K562 (cell line): ENCODE data around the gene MED17. TPM values are rescaled to one million over a fixed set of nuclear protein-coding genes. Genes with fewer than 3 reads are reported as not detected.

Experiments used
- ATAC-seq: fragments of 200-7000 bp; cut with Tn5 transposase; 3 replicates; pipeline ENCODE4 v1.9.1; 2020; ENCODE audit warnings: moderate library complexity
- BruUV-seq: library from RNA; stranded (reverse); fragments of 400-500 nt; replicated peaks from 2 replicates; lab custom pipeline; 2021; lab: Mats Ljungman, UMichigan
- CTCF ChIA-PET: fragments of 300-600 bp; formaldehyde crosslinking; extraction: SDS; loops from one replicate; lab custom pipeline; 2021; ENCODE audit warnings: low intra/inter-chr PET ratio; lab: Yijun Ruan, JAX
- POLR2A ChIA-PET: fragments of 300-600, 350-650 bp; sonication (Branson Sonifier 250); formaldehyde crosslinking; extraction: SDS; loops from one replicate; lab custom pipeline; 2021; ENCODE audit warnings: antibody characterized with exemption, inconsistent platforms; lab: Yijun Ruan, JAX
- DNase-seq, 4 experiments: peaks; one replicate each; pipeline versions ENCODE4 v3.0.0 to v3.0.0-alpha.2; 2011 to 2018; ENCODE audit warnings: low spot score in 3 of 4, mixed read lengths in 3 of 4; ENCODE audit errors: extremely low read depth in 1 of 4
- FAIRE-seq: peaks from 2 replicates; lab custom pipeline; 2011; peaks lifted over from hg19 to GRCh38; lab: Jason Lieb, UNC
- H2AFZ ChIP-seq: 2 replicates; pipeline ENCODE4 v1.6.0; 2011; ENCODE audit warnings: low read depth, low read length, control low read depth, inconsistent platforms
- H3K27ac ChIP-seq: fragments of 200-600 bp; 3 replicates; pipeline ENCODE4 v1.8.0; 2011; ENCODE audit warnings: low read depth, mild to moderate bottlenecking, control low read depth, inconsistent platforms, low read length, moderate library complexity, mixed read lengths; ENCODE audit errors: extremely low read depth
- H3K27me3 ChIP-seq, 2 experiments: fragments of 300-600 bp in 1 of 2; 2 replicates in 1 of 2; 3 replicates in 1 of 2; pipeline versions ENCODE4 v1.6.0 to v1.8.0; 2011; ENCODE audit warnings: inconsistent platforms in 2 of 2, low read length in 2 of 2, mild to moderate bottlenecking in 1 of 2, mixed read lengths in 1 of 2, moderate library complexity in 1 of 2; ENCODE audit not compliant: control insufficient read depth in 2 of 2, insufficient read depth in 2 of 2
- H3K36me3 ChIP-seq: fragments of 300-600 bp; 3 replicates; pipeline ENCODE4 v1.8.0; 2011; ENCODE audit warnings: mild to moderate bottlenecking, low read length, inconsistent platforms; ENCODE audit not compliant: control insufficient read depth, insufficient read depth
- H3K4me1 ChIP-seq, 2 experiments: fragments of 200-600 bp in 1 of 2; replicated peaks in 1 of 2; 2 replicates in 1 of 2; 3 replicates in 1 of 2; pipeline versions ENCODE4 v1.5.1 to v1.8.0; 2011; ENCODE audit warnings: inconsistent platforms in 2 of 2, low read length in 2 of 2, mild to moderate bottlenecking in 1 of 2, mixed read lengths in 1 of 2, moderate library complexity in 1 of 2; ENCODE audit not compliant: control insufficient read depth in 2 of 2, insufficient read depth in 2 of 2
- H3K4me2 ChIP-seq: 2 replicates; pipeline ENCODE4 v1.6.1; 2011; ENCODE audit warnings: low read length, control low read depth, inconsistent platforms, mixed read lengths; ENCODE audit not compliant: insufficient read depth
- H3K4me3 ChIP-seq: fragments of 200-600 bp; sonication (generic), shearing (Covaris generic); 2 replicates; pipeline ENCODE4 v1.5.1; 2016; ENCODE audit warnings: control low read depth, inconsistent platforms
- H3K79me2 ChIP-seq: fragments of 200-600 bp; 3 replicates; pipeline ENCODE4 v1.8.0; 2011; ENCODE audit warnings: low read length, inconsistent platforms; ENCODE audit not compliant: control insufficient read depth, insufficient read depth
- H3K9ac ChIP-seq, 2 experiments: 2 replicates each; pipeline versions ENCODE4 v1.6.0 to v1.6.1; 2011; ENCODE audit warnings: low read depth in 2 of 2, low read length in 2 of 2, control low read depth in 1 of 2, inconsistent platforms in 1 of 2, mild to moderate bottlenecking in 1 of 2, mixed read lengths in 1 of 2; ENCODE audit not compliant: insufficient read depth in 1 of 2
- H3K9me1 ChIP-seq: one replicate; pipeline ENCODE4 v1.6.0; 2011; ENCODE audit warnings: inconsistent platforms, mild to moderate bottlenecking, low read length, moderate library complexity; ENCODE audit not compliant: control insufficient read depth, insufficient read depth
- H3K9me3 ChIP-seq: replicated peaks from 2 replicates; pipeline ENCODE4 v1.5.1; 2011; ENCODE audit warnings: low read depth, low read length, inconsistent platforms; ENCODE audit not compliant: control insufficient read depth, insufficient read depth
- H4K20me1 ChIP-seq: replicated peaks from 2 replicates; pipeline ENCODE4 v1.6.1; 2011; ENCODE audit warnings: low read length, inconsistent platforms, mixed read lengths; ENCODE audit not compliant: control insufficient read depth, insufficient read depth
- CHD1 ChIP-seq: fragments of 200-600 bp; sonication (generic); IDR thresholded peaks from one replicate; pipeline ENCODE4 v1.6.1; 2012; ENCODE audit warnings: mild to moderate bottlenecking, moderate library complexity, low read length, inconsistent platforms
- CHD2 ChIP-seq: IDR thresholded peaks from 2 replicates; pipeline ENCODE4 v1.6.1; 2011; ENCODE audit warnings: low read depth, low read length
- CLOCK ChIP-seq: fragments of 250-450 bp; sonication (Bioruptor Pico); IDR thresholded peaks from 2 replicates; pipeline ENCODE4 v1.4.0; 2020; ENCODE audit warnings: mild to moderate bottlenecking, moderate library complexity, borderline replicate concordance
- FOSL1 ChIP-seq: fragments of 200-800 bp; sonication (Bioruptor generic); conservative IDR thresholded peaks from 2 replicates; pipeline ENCODE4 v1.6.1; 2016; ENCODE audit warnings: missing genetic modification characterization, missing compliant biosample characterization
- GTF2E2 ChIP-seq: fragments of 200-800 bp; sonication (Bioruptor generic); IDR thresholded peaks from 2 replicates; pipeline ENCODE4 v1.6.1; 2016; ENCODE audit warnings: missing genetic modification characterization, missing compliant biosample characterization
- NEUROD1 ChIP-seq: fragments of 150-350 bp; IDR thresholded peaks from 2 replicates; pipeline ENCODE4 v1.6.1; 2014; ENCODE audit warnings: borderline replicate concordance, low read length, low read depth; ENCODE audit not compliant: partially characterized antibody
- NR0B1 ChIP-seq: fragments of 450-650 bp; IDR thresholded peaks from one replicate; pipeline ENCODE4 v1.6.1; 2018; ENCODE audit warnings: mild to moderate bottlenecking, moderate library complexity; ENCODE audit not compliant: partially characterized antibody
- POLR2AphosphoS2 ChIP-seq: IDR thresholded peaks from 2 replicates; pipeline ENCODE4 v1.6.1; 2012; ENCODE audit warnings: low read length, improper control_type of control experiment
- RBBP5 ChIP-seq: fragments of 200-600 bp; sonication (generic); IDR thresholded peaks from 2 replicates; pipeline ENCODE4 v1.6.1; 2012; ENCODE audit warnings: borderline replicate concordance, mild to moderate bottlenecking, low read length, control low read depth, inconsistent platforms; ENCODE audit not compliant: insufficient read depth, poor library complexity, severe bottlenecking
- TAF1 ChIP-seq: IDR thresholded peaks from 2 replicates; pipeline ENCODE4 v1.6.1; 2011; ENCODE audit warnings: mild to moderate bottlenecking, low read length, moderate library complexity; ENCODE audit not compliant: insufficient read depth, control insufficient read depth, severe bottlenecking; ENCODE audit errors: extremely low read depth
- TCF15 ChIP-seq: fragments of 250-450 bp; sonication (Bioruptor Pico); IDR thresholded peaks from 2 replicates; pipeline ENCODE4 v1.8.0; 2022; ENCODE audit warnings: moderate library complexity, mild to moderate bottlenecking, inconsistent platforms
- ZNF121 ChIP-seq: sonication (generic); formaldehyde crosslinking; conservative IDR thresholded peaks from 2 replicates; pipeline ENCODE4 v1.8.0; 2022; ENCODE audit warnings: missing genetic modification reagents
- ZNF639 ChIP-seq, 2 experiments: fragments of 200-800 bp in 1 of 2; sonication (Bioruptor generic) in 1 of 2; sonication (generic) in 1 of 2; formaldehyde crosslinking in 1 of 2; IDR thresholded peaks in 1 of 2; conservative IDR thresholded peaks in 1 of 2; 2 replicates each; pipeline versions ENCODE4 v1.5.0 to v1.6.1; 2016 to 2020; ENCODE audit warnings: missing compliant biosample characterization in 1 of 2, missing genetic modification characterization in 1 of 2, missing genetic modification reagents in 1 of 2
- WGBS: fragments of 100-300 bp; shearing (Covaris generic); methylation state at CpG from one replicate; pipeline ENCODE4 v1.1.6; 2016; ENCODE audit warnings: low coverage, mixed read lengths; ENCODE audit not compliant: insufficient coverage; ENCODE audit errors: missing lambda C conversion rate; 5-methylcytosine and 5-hydroxymethylcytosine counted together
- in situ Hi-C: fragments of 300-500 bp; cut with MboI; formaldehyde crosslinking; loops from 4 replicates; pipeline ENCODE4 v1.15.0; 2018; ENCODE audit warnings: inconsistent platforms, mixed read lengths
- intact Hi-C: fragments of 100-400 bp; cut with micrococcal nuclease; formaldehyde crosslinking; loops from 2 replicates; pipeline ENCODE4 v1.14.2; 2022
- polyA plus RNA-seq, 8 experiments: library from polyadenylated mRNA; depleted of rRNA in 4 of 8; stranded (reverse) in 5 of 8; unstranded in 3 of 8; fragments of >200 nt; fragmentation: Nextera tagmentation in 2 of 8; fragmentation: Illumina TruSeq in 1 of 8; extraction: Ambion mirVana in 2 of 8; extraction: Trizol in 1 of 8; gene quantifications; 2 replicates each; pipeline versions ENCODE4 v1.2.1 to v1.2.3, GENCODE V29; 2011 to 2014; ENCODE audit warnings: inconsistent platforms in 1 of 8, missing spikeins in 1 of 8
- total RNA-seq, 7 experiments: library from RNA; depleted of rRNA in 6 of 7; stranded (reverse); fragments of >200 nt in 6 of 7; fragmentation: Illumina TruSeq in 2 of 7; extraction: Trizol in 2 of 7; gene quantifications; 2 replicates each; pipeline versions ENCODE4 v1.2.1 to v1.2.3, GENCODE V29; 2011 to 2021; ENCODE audit warnings: low replicate concordance in 1 of 7

Gene MED17
- total and polyA plus RNA-seq, 9 of the 15 experiments (the other 6 are each of a cell fraction or from before 2014, with no cell fraction given) = 6.7 to 34.7 (median 26.8) TPM

- H3K9ac ChIP-seq = peak overlapping the region; percentile 99 to 100
- FAIRE-seq = no peak
- intact Hi-C loops (no loop called here), in situ Hi-C loops (no loop called here)
- H3K4me1 ChIP-seq = peaks cover 4 to 10% of the 10 kb centered on the region in 2 experiments; a peak in 4 of 5 replicates
- H3K9me1 ChIP-seq = no peaks in the 10 kb centered on the region
- H3K4me3 ChIP-seq = peak overlapping the region; percentile 79
- H3K79me2 ChIP-seq = peaks cover 79% of the 10 kb centered on the region
- 0% methylated on average over 13 of the region's 18 CpGs for WGBS
- BruUV-seq = no TSS peak
- H3K36me3 ChIP-seq = peaks cover 61% of the 10 kb centered on the region
- ChIA-PET POLR2A (interaction anchor here (0.6 to 5.1 kb wide), 25 partner anchors 11 to 321 kb away, joined by 3 to 98 read pairs (median 6); partner anchors contain the start of genes MED17 and VSTM5), CTCF (interaction anchor here (0.7 kb wide), 1 partner anchor 13 kb away, joined by 4 read pairs; no protein-coding TSS in a partner anchor)
- peak overlapping the region; percentile 95 for H3K4me2 ChIP-seq
- ATAC-seq = peak; percentile 11
- no peaks in the 10 kb centered on the region for H3K9me3 ChIP-seq
- DNase-seq = peak in 3 of 4 experiments; percentile 16 to 54 (median 23)
- no peaks in the 10 kb centered on the region for H3K27me3 ChIP-seq
- peak overlapping the region; percentile 98 for H3K27ac ChIP-seq
- H2AFZ ChIP-seq = no peak overlapping the region
- no peaks in the 10 kb centered on the region; the same call in none of the 2 replicates for H4K20me1 ChIP-seq
- TF ChIP-seq RBBP5 = peak; percentile 25
- TF ChIP-seq CHD1 = peak; percentile 37
- TF ChIP-seq ZNF639 (CRISPR knock-in tag; conservative IDR thresholded peaks at IDR 0.05 in 1 of 2, IDR thresholded peaks at IDR 0.05 in 1 of 2) = 0 out of 4 replicates have a peak, but pooled peaks of 1 of the 2 experiments have one; percentile 23
- no peak for TF ChIP-seq TCF15 (CRISPR knock-in tag)
- TF ChIP-seq FOSL1 (tag) = 0 out of 2 replicates have a peak, but pooled peaks have one; percentile 15
- TF ChIP-seq POLR2AphosphoS2 = 0 out of 2 replicates have a peak, but pooled peaks have one; percentile 40
- peak; percentile 18 for TF ChIP-seq TAF1
- no peak for TF ChIP-seq NEUROD1
- TF ChIP-seq CHD2 = 0 out of 2 replicates have a peak, but pooled peaks have one; percentile 5
- TF ChIP-seq CLOCK = no peak
- no peak for TF ChIP-seq GTF2E2 (tag)
- TF ChIP-seq NR0B1 = no peak
- TF ChIP-seq ZNF121 (CRISPR knock-in tag) = peak; percentile 59; the same call in 1 of the 2 replicates
Observed at GRCh38 chr11:93740031-93740729, 43.9 kb upstream of the MED17 start.
